Measurements from ENCODE around the gene BPIFB4. TPM values are rescaled to one million over a fixed set of nuclear protein-coding genes. Genes with fewer than 3 reads are reported as not detected.

The BPIFB4 gene
- polyA plus RNA-seq, 1 of the 3 experiments (the other 2 are of a cell fraction): not detected

GRCh38 chr20:33069673-33070072 lies 9.8 kb upstream of the BPIFB4 start:
- H3K4me3 ChIP-seq (ENCODE audit: low read depth in 2 of 2, low read length in 1 of 2): no peak overlapping the region
- H2AFZ ChIP-seq (ENCODE audit: low read depth): no peak overlapping the region
- no peaks in the 10 kb centered on the region for H3K9me3 ChIP-seq
- ChIA-PET POLR2A (no interaction called here), CTCF (no interaction called here)
- no peaks in the 10 kb centered on the region for H3K36me3 ChIP-seq (replicated peaks in 1 of 2; ENCODE audit: control insufficient read depth in 1 of 2, insufficient read depth in 2 of 2, low read length in 1 of 2)
- no peaks in the 10 kb centered on the region for H3K4me1 ChIP-seq (ENCODE audit: control insufficient read depth in 1 of 2, insufficient read depth in 2 of 2, low read depth in 1 of 2, low read length in 1 of 2)
- H3F3A ChIP-seq (replicated peaks; ENCODE audit: insufficient read depth): no peaks in the 10 kb centered on the region
- no peaks in the 10 kb centered on the region for H3K79me2 ChIP-seq (ENCODE audit: insufficient read depth)
- no peak overlapping the region for H3K9ac ChIP-seq
- no peak for DNase-seq
- H3K4me2 ChIP-seq: no peak overlapping the region
- TF ChIP-seq MAX (IDR thresholded peaks at IDR 0.05; ENCODE audit: low read depth): no peak
- no peak for TF ChIP-seq TCF12 (IDR thresholded peaks at IDR 0.05)
- no peak for TF ChIP-seq TAF1 (IDR thresholded peaks at IDR 0.05; ENCODE audit: borderline replicate concordance, low read depth, low read length)
- no peak for TF ChIP-seq GABPA (IDR thresholded peaks at IDR 0.05; ENCODE audit: low read depth)
- no peak for TF ChIP-seq USF2 (IDR thresholded peaks at IDR 0.05; ENCODE audit: borderline replicate concordance, low read depth, low read length)
- TF ChIP-seq JUND (IDR thresholded peaks at IDR 0.05): no peak
- no peak for TF ChIP-seq EP300 (IDR thresholded peaks at IDR 0.05; ENCODE audit: borderline replicate concordance in 1 of 2, low read depth in 1 of 2, low read length in 1 of 2)
- TF ChIP-seq CTCF (IDR thresholded peaks at IDR 0.05): no peak
- TF ChIP-seq PBX3 (IDR thresholded peaks at IDR 0.05): no peak
- no peak for TF ChIP-seq GATA2 (CRISPR knock-in tag; IDR thresholded peaks at IDR 0.05)
- no peak for TF ChIP-seq FOXJ3 (CRISPR knock-in tag; IDR thresholded peaks at IDR 0.05)
- no peak for TF ChIP-seq SIN3A (IDR thresholded peaks at IDR 0.05; ENCODE audit: borderline replicate concordance, low read depth, low read length)
- no peak for TF ChIP-seq NFIC (IDR thresholded peaks at IDR 0.05; ENCODE audit: borderline replicate concordance)
- no peak for TF ChIP-seq IRF3 (IDR thresholded peaks at IDR 0.05; ENCODE audit: low read depth, low read length)
- no peaks in the 10 kb centered on the region for H4K20me1 ChIP-seq (ENCODE audit: insufficient read depth)
- peaks cover 44% of the 10 kb centered on the region for H3K27me3 ChIP-seq (ENCODE audit: insufficient read depth)
- H3K9me2 ChIP-seq: no peaks in the 10 kb centered on the region
- H3K27ac ChIP-seq (ENCODE audit: low read depth in 2 of 2, low read length in 1 of 2): no peak overlapping the region
- WGBS (ENCODE audit: low lambda C conversion rate): 3% methylated on average over 4 of the region's 9 CpGs
